K562 treated with DMSO at 1 percent for 24 hours (cell line): ENCODE data around the gene LYPLA2. TPM values are rescaled to one million over a fixed set of nuclear protein-coding genes. Genes with fewer than 3 reads are reported as not detected.

Source experiments
- total RNA-seq: library from RNA; unstranded; fragments of 300-600 nt; gene quantifications from 2 replicates; pipeline ENCODE4 v1.2.3, GENCODE V29; 2022; ENCODE audit warnings: low read depth; ENCODE audit not compliant: insufficient read depth

Gene LYPLA2
- total RNA-seq, result 105 and 111 TPM in 2 replicates

GRCh38 chr1:23790696-23791515 is at the start of gene LYPLA2:
TSS of gene LYPLA2 (plus strand) at chr1:23791145. CDS start at chr1:23792683, 1,538 bp downstream.

GRCh38 chr1:23743287-23744152 is 47.4 kb upstream of the LYPLA2 start, which contains the start of gene ELOA:
TSS of gene ELOA (plus strand) at chr1:23743471. CDS start at chr1:23743504, 33 bp downstream.

GRCh38 chr1:23777979-23778814 is 12.7 kb upstream of the LYPLA2 start, which contains the start of gene PITHD1:
TSS of gene PITHD1 (plus strand) at chr1:23778418. CDS start at chr1:23778516, 98 bp downstream.

GRCh38 chr1:23800400-23801337 is 9.7 kb downstream of the LYPLA2 start, which contains the start of gene GALE:
TSS of gene GALE (minus strand) at chr1:23800754. CDS start at chr1:23799007, 1,747 bp downstream.

GRCh38 chr1:23825076-23825761 is 34.3 kb downstream of the LYPLA2 start, which contains the start of gene HMGCL:
TSS of gene HMGCL (minus strand) at chr1:23825429. CDS start at chr1:23825415, 14 bp downstream.

Other genes starting within 250 kb of the LYPLA2 start
- gene ID3, start 231.6 kb upstream of the LYPLA2 start, total RNA-seq, result 531 and 558 TPM in 2 replicates
- 3,177 and 3,456 TPM in 2 replicates for gene RPL11, start 99.3 kb upstream of the LYPLA2 start, total RNA-seq
- 27.0 and 27.4 TPM in 2 replicates for gene ELOA, start 47.7 kb upstream of the LYPLA2 start, total RNA-seq
- 117 and 125 TPM in 2 replicates for gene PITHD1, start 12.7 kb upstream of the LYPLA2 start, total RNA-seq
- gene GALE, start 9.6 kb downstream of the LYPLA2 start, total RNA-seq, result 70.7 and 78.4 TPM in 2 replicates
- 64.6 and 70.5 TPM in 2 replicates for gene HMGCL, start 34.3 kb downstream of the LYPLA2 start, total RNA-seq
- 37.8 and 48.1 TPM in 2 replicates for gene FUCA1, start 77.1 kb downstream of the LYPLA2 start, total RNA-seq
- not detected in 2 replicates for gene CNR2, start 122.2 kb downstream of the LYPLA2 start, total RNA-seq
- gene PNRC2, start 168.7 kb downstream of the LYPLA2 start, total RNA-seq, result 115 and 123 TPM in 2 replicates
- 67.3 and 70.3 TPM in 2 replicates for gene SRSF10, start 189.2 kb downstream of the LYPLA2 start, total RNA-seq